ENCODE measurements around the gene ADAMTSL1. TPM values are rescaled to one million over a fixed set of nuclear protein-coding genes. Genes with fewer than 3 reads are reported as not detected.

The ADAMTSL1 gene
- total RNA-seq, 1 experiment from 2014 or later, result 1.2 TPM

GRCh38 chr9:18849270-18849669 is 375.3 kb downstream of the ADAMTSL1 start:
- Histone ChIP-seq H3K56ac (ENCODE audit: insufficient read length, low read depth, low read length) (no peak overlapping the region), H3K4me1 (ENCODE audit: insufficient read depth, low read length) (no peaks in the 10 kb centered on the region), H3K79me1 (ENCODE audit: insufficient read depth, low read depth, low read length, poor library complexity, severe bottlenecking) (no peaks in the 10 kb centered on the region), H2BK12ac (ENCODE audit: insufficient read length, low read depth, low read length) (no peak overlapping the region), H3K18ac (ENCODE audit: insufficient read length, low read depth, low read length) (no peak overlapping the region), H3K14ac (ENCODE audit: insufficient read depth, low read length) (no peak overlapping the region; the same call in 1 of the 2 replicates), H2AFZ (ENCODE audit: low read length) (no peak overlapping the region), H3K79me2 (ENCODE audit: insufficient read depth, low read length) (no peaks in the 10 kb centered on the region), H3K27me3 (ENCODE audit: insufficient read depth, low read length) (no peaks in the 10 kb centered on the region), H3K9ac (ENCODE audit: extremely low read depth, insufficient read length, low read length) (no peak overlapping the region), H3K4ac (ENCODE audit: low read depth, low read length) (no peak overlapping the region), H2BK5ac (ENCODE audit: insufficient read length, low read length) (no peak overlapping the region), H3T11ph (ENCODE audit: low read length) (no peak overlapping the region), H4K8ac (replicated peaks; ENCODE audit: insufficient read length, low read depth, low read length) (no peak overlapping the region), H2BK120ac (ENCODE audit: low read depth, low read length, poor library complexity, severe bottlenecking) (no peak overlapping the region), H3K23ac (ENCODE audit: insufficient read length, low read depth, low read length) (no peak overlapping the region), H2AK5ac (ENCODE audit: insufficient read length, low read length) (no peak overlapping the region), H3K9me3 (ENCODE audit: control insufficient read depth, low read depth, low read length) (peaks cover 8% of the 10 kb centered on the region), H4K5ac (ENCODE audit: insufficient read length, low read depth, low read length) (no peak overlapping the region), H3K27ac (ENCODE audit: insufficient read length, low read depth, low read length) (no peak overlapping the region), H2BK15ac (ENCODE audit: low read depth, low read length) (no peak overlapping the region), H4K20me1 (ENCODE audit: control insufficient read depth, insufficient read depth, insufficient read length) (no peaks in the 10 kb centered on the region), H3K4me2 (ENCODE audit: insufficient read depth, insufficient read length, low read length) (no peak overlapping the region), H2BK20ac (ENCODE audit: low read depth, low read length, poor library complexity, severe bottlenecking) (no peak overlapping the region), H3K23me2 (ENCODE audit: insufficient read length, low read depth, low read length, poor library complexity, severe bottlenecking) (no peaks in the 10 kb centered on the region), H4K91ac (ENCODE audit: insufficient read length, low read depth, low read length) (no peak overlapping the region)
- Mint-ChIP-seq H3K36me3 (ENCODE audit: insufficient read depth in 1 of 3, low read depth in 3 of 3) (peaks cover 4 to 10% (median 7%) of the 10 kb centered on the region in 3 experiments; a peak in 6 of 7 replicates), H3K4me3 (no peak overlapping the region), H3K27ac (no peak overlapping the region), H3K4me1 (peaks cover 0 to under 1% of the 10 kb centered on the region in 2 experiments; a peak in 1 of 4 replicates), H3K9me3 (peaks cover 8% of the 10 kb centered on the region in 2 experiments), H3K27me3 (ENCODE audit: low read depth) (no peaks in the 10 kb centered on the region)
- TF ChIP-seq CTCF (conservative IDR thresholded peaks at IDR 0.05), result no peak
- WGBS (ENCODE audit: extremely low coverage, insufficient read length, low lambda C conversion rate), result no CpG with 5 or more reads among the region's 6 CpGs
- DNase-seq, result no peak

All from H9 (cell line).